ENCODE results near the gene SGF29. TPM values are rescaled to one million over a fixed set of nuclear protein-coding genes. Genes with fewer than 3 reads are reported as not detected.
"Not testable (repeated sequence)": the region's sequence is repeated elsewhere in the genome, so short reads cannot be mapped to it uniquely, and the experiment has no call there.

The SGF29 gene
- polyA plus RNA-seq, 4 donors: 21.5 to 24.0 (median 22.5) TPM

DNA sequence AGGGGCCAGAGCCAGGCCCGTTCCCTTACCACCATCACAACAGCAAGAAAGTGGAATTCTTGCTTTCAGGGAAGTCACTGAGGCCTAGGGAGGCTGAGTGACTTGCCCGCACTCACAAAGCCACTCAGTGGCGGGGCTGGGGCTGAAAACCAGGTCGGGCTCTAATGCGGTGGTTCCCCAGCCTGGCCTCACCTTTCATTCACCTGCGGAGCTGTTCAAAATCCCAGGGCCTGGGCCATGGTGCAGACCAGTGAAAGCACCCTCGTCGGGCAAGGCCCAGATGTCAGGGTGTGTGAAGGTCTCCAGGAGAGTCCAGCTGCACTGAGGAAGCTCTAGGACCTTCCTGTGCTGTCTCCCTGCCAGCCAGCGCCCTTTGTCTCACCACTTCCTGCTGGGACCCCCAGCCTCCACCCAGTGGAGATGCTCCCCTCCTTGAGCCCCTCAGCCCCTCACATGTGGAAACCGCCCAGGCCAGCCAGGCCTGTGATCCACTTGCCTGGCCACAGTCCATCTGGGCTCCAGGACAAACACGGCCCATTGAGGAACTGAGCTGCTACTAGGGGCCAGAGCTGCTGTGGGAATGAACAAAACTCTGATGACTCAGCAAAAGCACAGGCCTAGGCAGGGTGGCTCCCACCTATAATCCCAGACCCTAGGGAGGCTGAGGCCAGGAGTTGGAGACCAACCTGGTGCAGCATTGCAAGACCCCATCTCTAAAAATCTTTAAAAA, 55.3 kb downstream of the SGF29 start:
- not testable (repeated sequence) for DNase-seq (ENCODE audit: low read depth in 4 of 4, low spot score in 3 of 4)

DNA sequence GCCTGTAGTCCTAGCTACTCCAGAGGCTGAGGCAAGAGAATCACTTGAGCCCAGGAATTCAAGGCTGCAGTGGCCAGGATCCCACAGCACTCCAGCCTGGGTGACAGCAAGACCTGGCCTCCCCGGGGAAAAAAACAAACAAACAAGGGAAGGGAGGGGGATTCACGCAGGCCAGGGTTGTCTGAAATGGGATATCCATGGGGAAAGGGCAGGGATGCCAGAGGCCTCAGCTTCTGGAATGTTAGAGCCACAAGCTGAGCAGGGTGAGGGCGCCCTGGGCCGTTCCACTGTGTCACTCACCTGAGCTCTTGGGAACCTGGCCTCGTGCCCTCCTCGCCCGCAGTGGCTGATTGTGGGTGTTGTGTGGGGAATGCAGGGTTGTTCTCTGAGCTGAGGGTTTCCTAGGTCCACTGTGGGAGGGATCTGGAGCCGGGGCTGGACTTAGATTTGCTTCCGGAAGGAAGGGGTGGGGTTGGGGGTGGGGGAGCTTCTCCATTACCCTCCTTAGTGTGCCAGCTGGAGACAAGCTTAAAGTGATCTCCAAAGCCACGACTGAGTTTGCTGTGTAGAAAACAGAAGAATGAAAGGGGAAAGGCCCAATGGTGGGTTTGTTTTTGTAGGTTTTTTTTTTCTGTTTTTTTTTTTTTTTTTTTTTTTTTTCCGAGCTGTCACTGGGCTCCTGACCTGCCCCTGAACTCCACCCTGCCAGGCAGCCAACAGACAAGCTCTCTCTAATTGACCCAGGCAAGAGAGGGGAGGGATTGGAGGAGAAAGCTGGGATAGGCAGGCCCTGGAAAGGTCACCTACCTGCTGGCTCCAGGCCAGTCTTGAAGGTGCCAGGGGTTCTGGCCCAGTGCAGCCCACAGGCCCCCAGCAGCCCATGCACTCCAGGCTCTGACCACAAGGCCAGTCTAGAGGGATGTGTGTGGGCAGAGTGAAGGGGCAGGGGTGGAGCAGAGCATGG, 56.2 kb downstream of the SGF29 start, which contains the start of gene SULT1A1:
TSS of gene SULT1A1 (minus strand) at position 414 of the 964 bp plus-strand sequence. CDS start 1,189 bp downstream, outside the sequence.
- no peak for DNase-seq (ENCODE audit: low read depth in 4 of 4, low spot score in 3 of 4)

DNA sequence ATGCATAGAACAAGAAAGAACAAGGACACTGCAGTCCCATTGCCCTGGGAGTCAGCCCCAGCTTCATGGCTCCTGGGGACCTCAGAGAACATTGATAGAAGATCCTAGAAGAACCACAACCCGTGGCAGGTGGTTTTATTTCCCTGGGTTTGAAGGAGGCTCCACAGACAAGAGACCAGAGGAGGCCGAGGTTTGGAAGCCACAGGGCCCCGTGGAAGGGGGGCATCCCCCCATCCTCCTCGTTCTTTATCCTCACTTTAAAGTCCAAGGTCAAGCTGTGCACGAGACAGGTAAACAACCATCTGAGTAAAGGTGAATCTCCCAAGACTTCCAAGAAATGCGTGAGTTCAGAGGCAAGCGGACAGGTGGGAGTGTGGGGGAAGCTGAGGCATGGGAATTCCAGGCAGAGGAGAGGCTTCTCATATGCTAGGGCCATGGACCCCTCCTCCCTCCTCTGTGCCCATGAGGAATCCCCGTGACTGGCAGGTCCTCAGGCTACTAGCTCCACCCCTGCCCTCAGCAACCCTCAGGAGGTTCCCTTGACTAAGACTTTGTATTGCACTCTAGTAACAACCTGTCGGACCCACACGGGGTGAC, 57.0 kb downstream of the SGF29 start:
- no peak for DNase-seq (ENCODE audit: low read depth in 4 of 4, low spot score in 3 of 4)

DNA sequence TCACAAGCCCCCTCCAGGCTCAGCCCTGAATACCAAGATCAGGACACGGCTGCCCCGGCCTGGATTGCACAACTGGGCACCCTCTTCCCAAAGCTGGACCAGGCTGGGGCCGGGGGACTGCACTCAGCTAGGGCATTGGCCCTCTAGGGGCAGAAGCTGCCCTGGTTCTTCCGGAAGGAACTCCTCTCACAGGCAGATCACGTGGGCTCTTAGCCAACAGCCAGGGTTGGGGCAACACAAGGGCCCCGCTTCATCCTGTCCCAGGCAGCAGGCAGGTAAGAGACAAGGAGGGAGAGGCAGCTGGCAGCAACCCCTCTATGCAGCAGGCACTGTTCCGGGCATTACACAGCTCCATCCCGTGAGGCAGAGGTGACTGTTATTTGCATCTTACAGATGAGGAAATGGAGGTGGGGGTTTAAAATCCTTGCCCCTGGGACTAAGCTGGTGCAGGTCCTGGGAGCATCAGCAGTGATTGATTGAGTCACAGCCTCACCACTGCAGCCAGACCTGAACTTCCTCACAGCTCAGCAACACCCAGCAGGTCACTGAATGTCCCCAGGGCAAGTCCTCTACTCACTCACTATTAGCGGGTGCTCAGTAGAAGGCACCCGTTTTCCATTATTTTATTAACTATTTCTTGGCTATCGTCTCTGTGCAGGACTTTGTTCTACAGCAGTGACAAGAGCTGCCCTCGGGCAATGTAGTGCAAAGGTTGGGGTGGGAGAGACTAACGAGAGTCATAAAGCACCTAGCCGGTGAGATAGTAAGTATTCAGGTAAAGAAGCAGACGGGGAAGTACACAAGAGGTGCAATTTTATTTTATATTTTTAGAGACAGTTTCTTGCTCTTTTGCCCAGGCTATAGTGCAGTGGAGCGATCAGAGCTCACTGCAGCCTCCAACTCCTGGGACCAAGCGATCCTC, 58.9 kb downstream of the SGF29 start:
- DNase-seq (ENCODE audit: low read depth in 4 of 4, low spot score in 3 of 4): not testable (repeated sequence)

DNA sequence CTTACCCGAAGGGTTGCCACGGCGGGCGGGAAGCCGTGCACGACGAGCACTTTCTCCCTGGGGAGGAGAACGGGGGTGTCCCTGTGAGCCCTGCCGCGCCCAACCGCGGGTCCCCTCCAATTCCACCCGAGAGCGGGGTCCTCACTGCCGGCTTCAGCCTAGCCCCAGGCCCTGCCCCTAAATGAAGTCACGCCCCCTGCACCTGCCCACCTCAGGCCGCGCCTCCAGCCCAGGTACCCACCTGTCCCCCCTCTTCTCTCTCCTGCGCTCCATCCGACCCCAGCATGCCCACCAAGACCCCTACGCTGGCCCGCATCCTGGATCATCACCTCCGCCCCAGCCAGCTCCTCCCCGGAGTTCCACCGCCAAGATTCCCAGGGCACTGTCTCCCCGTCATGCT, 60.2 kb downstream of the SGF29 start:
- not testable (repeated sequence) for DNase-seq (ENCODE audit: low read depth in 4 of 4, low spot score in 3 of 4)

DNA sequence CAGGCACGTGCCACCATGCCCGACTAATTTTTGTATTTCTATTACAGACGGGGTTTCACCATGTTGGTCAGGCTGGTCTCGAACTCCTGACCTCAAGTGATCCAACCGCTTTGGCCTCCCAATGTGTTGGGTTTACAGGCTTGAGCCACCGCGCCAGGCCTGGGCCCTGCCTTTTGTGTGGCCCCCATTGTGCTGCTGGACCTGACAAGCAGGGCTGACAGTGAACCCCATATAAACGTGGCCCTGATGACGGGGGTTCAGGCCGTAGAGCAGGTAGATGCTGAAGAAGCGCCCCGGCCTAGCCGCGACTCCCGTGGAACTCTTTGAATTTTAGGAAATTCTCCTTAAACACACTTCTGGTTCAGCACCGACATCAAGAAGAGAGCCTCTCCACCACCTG, 60.8 kb downstream of the SGF29 start:
- DNase-seq (ENCODE audit: low read depth in 4 of 4, low spot score in 3 of 4): not testable (repeated sequence)

DNA sequence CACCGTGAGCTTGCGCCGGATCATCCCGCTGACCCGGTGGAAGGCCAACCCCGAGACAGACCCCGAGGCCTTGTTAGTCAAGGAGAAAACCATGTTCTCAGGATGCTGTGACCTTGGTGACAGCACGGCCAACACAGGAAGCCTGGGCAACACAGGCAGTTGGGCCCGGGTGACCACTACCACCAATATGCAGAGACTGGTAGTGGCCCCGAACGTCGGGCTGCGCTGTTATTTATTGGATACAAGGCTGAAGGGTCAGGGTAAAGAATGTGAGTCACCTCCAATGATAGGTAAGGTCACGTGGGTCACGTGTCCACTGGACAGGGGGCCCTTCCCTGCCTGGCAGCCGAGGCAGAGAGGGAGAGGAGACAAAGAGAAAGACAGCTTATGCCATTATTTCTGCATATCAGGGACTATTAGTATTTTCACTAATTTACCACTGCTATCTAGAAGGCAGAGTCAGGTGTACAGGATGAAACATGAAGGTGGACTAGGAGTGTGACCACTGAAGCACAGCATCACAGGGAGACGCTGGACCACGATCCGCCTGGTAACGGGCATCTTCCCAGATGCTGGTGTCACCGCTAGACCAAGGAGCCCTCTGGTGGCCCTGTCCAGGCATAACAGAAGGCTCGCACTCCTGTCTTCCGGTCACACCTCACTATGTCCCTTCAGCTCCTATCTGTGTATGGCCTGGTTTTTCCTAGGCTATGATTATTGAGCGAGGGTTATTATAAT, 61.9 kb downstream of the SGF29 start:
- not testable (repeated sequence) for DNase-seq (ENCODE audit: low read depth in 4 of 4, low spot score in 3 of 4)

DNA sequence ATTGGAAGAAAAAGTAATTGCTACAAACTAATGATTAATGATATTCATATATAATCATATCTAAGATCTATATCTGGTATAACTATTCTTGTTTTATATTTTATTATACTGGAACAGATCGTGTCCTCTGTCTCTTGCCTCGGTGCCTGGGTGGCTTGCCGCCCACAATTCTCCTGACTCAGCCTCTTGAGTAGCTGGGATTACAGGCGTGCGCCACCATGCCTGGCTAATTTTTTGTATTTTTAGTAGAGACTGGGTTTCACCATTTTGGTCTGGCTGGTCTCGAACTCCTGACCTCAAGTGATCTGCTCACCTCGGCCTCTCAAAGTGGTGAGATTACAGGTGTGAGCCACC, 62.5 kb downstream of the SGF29 start:
- DNase-seq (ENCODE audit: low read depth in 4 of 4, low spot score in 3 of 4): not testable (repeated sequence)

DNA sequence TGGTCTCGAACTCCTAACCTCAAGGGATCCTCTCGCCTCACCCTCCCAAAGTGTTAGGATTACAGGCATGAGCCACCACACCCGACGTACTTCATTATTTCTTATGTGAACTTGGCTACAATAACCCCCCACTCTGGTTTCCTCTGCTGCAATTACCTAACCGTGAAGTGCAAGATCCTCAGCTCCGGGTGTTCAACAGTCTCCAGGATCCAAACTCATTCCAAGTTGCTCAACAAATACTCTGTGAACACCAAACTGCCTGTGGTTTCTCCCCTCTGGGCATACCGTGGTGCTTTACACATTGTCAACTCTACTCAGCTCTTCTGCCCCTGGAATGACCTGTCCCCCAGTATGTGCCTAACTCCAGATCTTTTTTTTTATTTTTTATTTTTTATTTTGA, 62.9 kb downstream of the SGF29 start:
- DNase-seq (ENCODE audit: low read depth in 4 of 4, low spot score in 3 of 4): no peak

DNA sequence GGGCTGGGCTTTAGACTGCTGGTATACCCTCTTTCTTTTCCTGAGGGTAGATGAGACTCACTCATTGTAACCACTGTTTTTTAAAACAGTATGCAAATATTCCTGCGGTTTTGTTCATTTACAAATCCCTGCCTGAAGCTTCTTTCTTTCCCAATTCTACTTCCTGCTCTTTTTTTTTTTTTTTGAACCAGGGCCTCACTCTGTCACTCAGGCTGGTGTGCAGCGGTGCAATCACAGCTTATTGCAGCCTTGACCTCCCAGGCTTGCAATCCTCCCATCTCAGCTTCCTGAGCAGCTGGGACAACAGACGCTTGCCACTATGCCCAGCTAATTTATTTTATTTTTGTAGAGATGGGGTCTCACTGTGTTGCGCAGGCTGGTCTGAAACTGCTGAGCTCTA, 64.2 kb downstream of the SGF29 start:
- no peak for DNase-seq (ENCODE audit: low read depth in 4 of 4, low spot score in 3 of 4)

DNA sequence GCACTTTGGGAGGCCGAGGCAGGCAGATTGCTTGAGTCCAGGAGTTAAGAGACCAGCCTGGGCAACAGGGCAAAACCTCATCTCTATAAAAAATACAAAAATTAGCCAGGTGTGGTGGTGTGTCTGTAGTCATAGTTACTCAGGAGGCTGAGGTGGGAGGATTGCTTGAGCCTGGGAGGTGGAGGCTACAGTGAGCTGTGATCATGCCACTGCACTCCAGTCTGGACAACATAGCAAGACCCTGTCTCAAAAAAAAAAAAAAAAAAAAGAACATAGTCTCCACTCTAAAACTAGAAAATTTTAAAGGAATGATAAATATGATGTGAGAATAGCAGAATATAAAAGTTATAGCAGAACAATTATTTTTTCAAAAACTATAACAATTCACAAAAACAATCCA, 66.6 kb downstream of the SGF29 start:
- not testable (repeated sequence) for DNase-seq (ENCODE audit: low read depth in 4 of 4, low spot score in 3 of 4)

DNA sequence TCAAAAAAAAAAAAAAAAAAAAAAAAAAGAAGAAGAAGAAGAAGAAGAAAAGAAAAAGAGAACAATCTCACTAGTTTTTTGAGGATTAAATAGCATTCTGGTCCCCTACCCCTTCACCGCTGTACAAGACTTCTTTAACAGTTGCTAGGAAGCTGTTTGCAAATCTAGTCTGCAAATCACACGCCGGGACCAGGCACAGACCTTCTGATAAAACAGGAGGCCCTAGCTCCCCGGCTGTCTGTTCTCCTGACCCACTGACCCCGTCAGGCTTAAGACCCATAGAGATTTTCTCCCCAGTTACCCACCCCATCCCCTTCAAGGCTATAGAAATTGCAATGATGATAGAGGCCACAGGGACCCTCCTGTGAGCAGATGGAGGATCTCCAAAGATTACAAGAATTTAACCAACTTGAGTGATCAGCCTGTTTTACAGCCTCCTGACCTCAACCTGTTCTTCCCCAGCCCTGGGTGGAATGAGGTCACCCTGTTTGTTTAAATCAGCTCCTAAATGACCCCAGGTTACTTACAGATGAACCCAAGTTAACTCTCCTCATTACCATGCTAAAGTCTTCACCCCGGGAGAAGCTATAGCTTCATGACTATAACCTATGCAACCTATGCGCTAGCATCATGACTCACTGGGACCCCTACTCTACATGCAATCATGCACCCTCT, 67.9 kb downstream of the SGF29 start:
- DNase-seq (ENCODE audit: low read depth in 4 of 4, low spot score in 3 of 4): no peak

DNA sequence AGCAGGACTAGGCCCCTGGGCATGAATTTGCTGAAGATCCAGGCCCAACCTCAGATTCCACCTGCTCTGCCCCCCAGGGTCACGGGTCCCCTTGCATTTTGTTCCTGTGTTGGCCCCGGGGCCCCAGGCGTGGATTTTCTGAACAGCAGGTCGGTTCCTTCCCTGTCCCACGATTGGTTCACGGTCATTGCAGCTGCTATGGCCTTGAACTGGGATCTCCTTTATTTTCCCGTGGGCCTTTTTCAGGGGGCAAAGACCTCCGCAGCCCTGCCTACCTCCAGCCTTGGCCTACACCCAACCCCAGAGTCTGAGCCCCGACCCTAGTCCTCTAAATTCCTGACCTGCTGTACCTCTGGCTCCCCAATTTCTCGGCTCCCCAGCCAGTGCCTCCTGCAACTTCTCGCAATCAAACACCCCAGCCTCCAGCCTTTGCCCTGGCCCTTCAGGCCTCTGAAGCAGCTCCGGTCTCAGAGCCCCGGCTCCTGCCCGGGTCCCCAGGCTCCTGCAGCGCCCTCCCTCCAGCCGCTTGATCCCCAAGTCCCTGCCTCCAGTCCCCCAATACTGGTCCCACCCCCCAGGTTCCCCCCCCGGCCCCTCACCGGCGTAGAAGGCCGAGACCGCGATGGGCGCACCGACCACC, 68.9 kb downstream of the SGF29 start:
- DNase-seq (ENCODE audit: low read depth in 4 of 4, low spot score in 3 of 4): not testable (repeated sequence)

DNA sequence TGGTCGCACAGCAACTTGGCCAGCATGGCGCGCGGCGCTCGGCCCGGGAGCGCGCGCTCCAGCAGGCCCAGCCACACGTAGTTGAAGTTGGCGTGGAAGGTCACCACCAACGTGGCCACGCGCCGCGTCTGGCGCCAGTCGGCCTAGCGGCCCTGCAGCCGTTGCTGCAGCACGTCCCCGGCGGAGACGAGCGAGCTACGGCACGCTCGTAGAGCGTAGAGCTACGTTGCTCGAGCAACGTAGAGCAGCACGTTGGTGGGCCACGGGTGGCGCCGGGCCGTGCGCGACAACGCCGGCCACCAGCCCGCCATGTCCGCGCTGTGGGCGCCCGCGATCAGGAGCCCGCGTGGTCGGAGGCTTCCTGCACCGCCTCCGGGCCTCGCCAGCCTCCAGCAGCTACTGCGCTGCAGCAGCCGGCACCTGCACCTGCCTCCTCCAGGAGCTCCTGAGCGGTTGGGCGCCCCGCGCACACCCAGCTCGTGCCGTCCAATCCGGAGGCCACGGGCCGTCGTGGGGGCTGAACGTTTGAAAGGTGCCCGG, 69.5 kb downstream of the SGF29 start:
- DNase-seq (ENCODE audit: low read depth in 4 of 4, low spot score in 3 of 4): peak in 1 of 4 donors; percentile 41

DNA sequence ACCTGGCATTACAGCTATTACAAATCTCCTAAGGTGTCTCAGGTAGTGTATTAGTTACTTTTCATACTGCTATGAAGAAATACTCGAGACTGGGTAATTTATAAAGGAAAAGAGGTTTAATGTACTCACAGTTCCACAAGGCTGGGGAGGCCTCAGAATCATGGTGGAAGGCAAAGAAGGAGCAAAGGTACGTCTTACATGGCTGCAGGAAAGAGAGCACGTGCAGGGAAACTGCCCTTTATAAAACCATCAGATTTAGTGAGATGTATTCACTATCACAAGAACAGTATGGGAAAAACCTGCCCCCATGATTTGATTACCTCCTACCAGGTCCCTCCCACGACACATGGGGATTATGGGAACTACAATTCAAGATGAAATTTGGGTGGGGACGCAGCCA, 77.2 kb downstream of the SGF29 start:
- DNase-seq (ENCODE audit: low read depth in 4 of 4, low spot score in 3 of 4): not testable (repeated sequence)

DNA sequence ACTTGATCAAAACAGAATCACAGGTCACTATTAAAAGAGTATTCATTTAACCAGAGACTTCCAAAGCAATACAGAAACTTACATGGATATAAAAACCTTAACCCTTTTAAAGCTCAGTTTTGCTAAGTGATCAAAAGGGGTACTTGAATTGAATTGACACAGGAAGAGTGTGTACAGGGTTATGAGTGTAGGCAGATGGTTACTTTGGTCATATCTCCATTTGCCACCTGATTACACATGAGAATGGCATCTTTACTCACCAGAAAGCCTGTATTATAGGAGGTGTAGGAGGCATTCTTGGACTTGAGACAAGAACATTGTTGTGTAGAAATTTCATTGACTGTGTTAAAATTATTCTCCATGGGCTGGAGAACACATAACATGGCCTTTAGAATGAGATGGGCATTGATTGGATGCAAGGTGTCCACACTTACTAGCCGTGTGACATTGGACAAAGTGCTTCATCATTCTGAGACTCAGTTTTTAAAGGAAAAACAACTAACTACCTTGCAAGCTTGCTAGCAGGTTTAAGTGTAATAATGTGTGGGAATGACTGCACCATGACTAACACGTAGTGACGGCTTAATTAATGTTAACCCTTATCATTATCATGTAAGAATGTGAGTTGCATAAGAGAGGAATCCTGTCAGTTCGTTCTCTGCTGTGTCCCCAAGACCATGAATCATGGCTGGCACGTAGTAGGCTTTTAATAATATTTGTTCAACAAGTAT, 82.5 kb downstream of the SGF29 start:
- DNase-seq (ENCODE audit: low read depth in 4 of 4, low spot score in 3 of 4): not testable (repeated sequence)

DNA sequence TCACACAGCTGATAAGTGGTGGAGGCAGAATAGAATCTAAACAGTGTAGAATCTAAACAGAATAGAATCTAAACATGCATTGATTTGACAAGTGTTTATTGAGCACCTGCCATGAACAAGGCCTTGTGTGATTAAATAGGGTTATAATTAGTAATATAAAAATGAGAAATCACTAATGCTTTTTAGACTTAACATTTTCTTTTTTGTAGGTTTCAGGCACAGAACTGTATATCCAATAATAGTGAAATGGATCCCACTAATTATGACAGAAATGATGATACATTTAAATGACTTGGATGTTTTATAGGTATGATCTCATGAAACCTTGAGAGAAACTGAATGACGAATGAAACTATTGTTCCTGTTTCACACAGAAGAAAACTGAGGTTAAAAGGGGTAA, 84.0 kb downstream of the SGF29 start, which contains the start of gene NPIPB8:
TSS of gene NPIPB8 (plus strand) at position 301 of the 400 bp plus-strand sequence. CDS start 296 bp downstream, outside the sequence.
- not testable (repeated sequence) for DNase-seq (ENCODE audit: low read depth in 4 of 4, low spot score in 3 of 4)
